ENCODE measurements around the gene ERICH4. TPM values are rescaled to one million over a fixed set of nuclear protein-coding genes. Genes with fewer than 3 reads are reported as not detected.

Gene ERICH4
- total and polyA plus RNA-seq, 2 donors (not counting 1 experiment from before 2014, with no cell fraction given): not detected

- H2AFZ ChIP-seq (ENCODE audit: insufficient read depth, low read depth, low read length, poor library complexity, severe bottlenecking): no peak overlapping the region
- ChIA-PET POLR2A (interaction anchor here (0.6 kb wide), 1 partner anchor 69 kb away, joined by 6 read pairs; no protein-coding TSS in a partner anchor), CTCF (interaction anchor here (0.5 to 2.7 kb wide), 5 partner anchors 126 to 1906 kb away, joined by 3 to 9 read pairs (median 3); partner anchors contain the start of gene CCDC97)
- H3K27ac ChIP-seq (ENCODE audit: low read length in 2 of 2): no peak overlapping the region
- Mint-ChIP-seq H3K4me3 (no peak overlapping the region), H3K4me1 (peaks cover 15% of the 10 kb centered on the region), H3K27ac (no peak overlapping the region), H3K27me3 (no peaks in the 10 kb centered on the region), H3K9me3 (ENCODE audit: insufficient read depth) (no peaks in the 10 kb centered on the region)
- H3K9ac ChIP-seq (ENCODE audit: low read length): no peak overlapping the region
- TF ChIP-seq, protein P1, sequence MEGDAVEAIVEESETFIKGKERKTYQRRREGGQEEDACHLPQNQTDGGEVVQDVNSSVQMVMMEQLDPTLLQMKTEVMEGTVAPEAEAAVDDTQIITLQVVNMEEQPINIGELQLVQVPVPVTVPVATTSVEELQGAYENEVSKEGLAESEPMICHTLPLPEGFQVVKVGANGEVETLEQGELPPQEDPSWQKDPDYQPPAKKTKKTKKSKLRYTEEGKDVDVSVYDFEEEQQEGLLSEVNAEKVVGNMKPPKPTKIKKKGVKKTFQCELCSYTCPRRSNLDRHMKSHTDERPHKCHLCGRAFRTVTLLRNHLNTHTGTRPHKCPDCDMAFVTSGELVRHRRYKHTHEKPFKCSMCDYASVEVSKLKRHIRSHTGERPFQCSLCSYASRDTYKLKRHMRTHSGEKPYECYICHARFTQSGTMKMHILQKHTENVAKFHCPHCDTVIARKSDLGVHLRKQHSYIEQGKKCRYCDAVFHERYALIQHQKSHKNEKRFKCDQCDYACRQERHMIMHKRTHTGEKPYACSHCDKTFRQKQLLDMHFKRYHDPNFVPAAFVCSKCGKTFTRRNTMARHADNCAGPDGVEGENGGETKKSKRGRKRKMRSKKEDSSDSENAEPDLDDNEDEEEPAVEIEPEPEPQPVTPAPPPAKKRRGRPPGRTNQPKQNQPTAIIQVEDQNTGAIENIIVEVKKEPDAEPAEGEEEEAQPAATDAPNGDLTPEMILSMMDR (IDR thresholded peaks at IDR 0.05): no peak
- peaks cover 0 to 40% of the 10 kb centered on the region in 2 experiments for H3K36me3 ChIP-seq (replicated peaks in 1 of 2; ENCODE audit: control extremely low read depth in 1 of 2, control insufficient read depth in 1 of 2, extremely low read depth in 1 of 2, insufficient read depth in 2 of 2, low read length in 1 of 2)
- no peak for DNase-seq
- peaks cover 8 to 14% of the 10 kb centered on the region in 2 donors for H3K4me1 ChIP-seq (ENCODE audit: control insufficient read depth in 2 of 2, insufficient read depth in 2 of 2, low read length in 2 of 2)
- 97% methylated on average over 19 of the region's 19 CpGs for WGBS (ENCODE audit: insufficient coverage)
- no peak overlapping the region for H3K4me3 ChIP-seq (ENCODE audit: control extremely low read depth in 1 of 5, extremely low read depth in 1 of 5, insufficient read depth in 1 of 5, low read depth in 2 of 5, low read length in 4 of 5)
- H3K79me2 ChIP-seq (ENCODE audit: control insufficient read depth, insufficient read depth, low read length): peaks cover 12% of the 10 kb centered on the region
- H3K4me2 ChIP-seq (replicated peaks; ENCODE audit: low read depth, low read length, poor library complexity, severe bottlenecking): no peak overlapping the region
- H3K9me3 ChIP-seq (ENCODE audit: control extremely low read depth in 1 of 3, control insufficient read depth in 2 of 3, insufficient read depth in 1 of 3, low read length in 2 of 3): no peaks in the 10 kb centered on the region
- no peaks in the 10 kb centered on the region for H4K20me1 ChIP-seq (ENCODE audit: control insufficient read depth, insufficient read depth, low read length, poor library complexity, severe bottlenecking)
- H3K27me3 ChIP-seq (replicated peaks in 1 of 4; ENCODE audit: control extremely low read depth in 1 of 4, control insufficient read depth in 3 of 4, insufficient read depth in 4 of 4, low read length in 3 of 4): no peaks in the 10 kb centered on the region
- intact Hi-C loops (cut with micrococcal nuclease): no loop called here
- no peak for ATAC-seq (ENCODE audit: low read depth)
Observed at GRCh38 chr19:41435936-41436673, 6.9 kb upstream of the ERICH4 start.

DNA sequence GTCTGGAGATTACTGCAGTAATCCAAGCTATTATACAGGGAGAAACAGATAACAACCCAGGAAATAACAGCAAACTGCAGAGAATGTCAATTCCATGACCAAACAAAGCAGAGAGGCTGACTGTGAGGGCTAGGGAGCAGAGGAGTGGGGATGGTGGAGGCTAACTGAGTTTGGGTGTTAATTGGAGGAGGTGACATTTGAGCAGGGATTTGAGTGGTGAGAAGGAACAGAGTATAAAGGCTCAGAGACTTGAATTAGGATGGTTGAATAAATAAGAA, 6.3 kb upstream of the ERICH4 start:
- no peak overlapping the region for H3K27ac Mint-ChIP-seq

More for the DNA sequence above, 6.3 kb upstream of the ERICH4 start:
- H3K4me2 ChIP-seq (replicated peaks; ENCODE audit: low read depth, low read length, poor library complexity, severe bottlenecking): no peak overlapping the region
- peaks cover 0 to 35% of the 10 kb centered on the region in 2 experiments for H3K36me3 ChIP-seq (replicated peaks in 1 of 2; ENCODE audit: control extremely low read depth in 1 of 2, control insufficient read depth in 1 of 2, extremely low read depth in 1 of 2, insufficient read depth in 2 of 2, low read length in 1 of 2)
- H2AFZ ChIP-seq (ENCODE audit: insufficient read depth, low read depth, low read length, poor library complexity, severe bottlenecking): no peak overlapping the region
- no peaks in the 10 kb centered on the region for H3K9me3 ChIP-seq (ENCODE audit: control extremely low read depth in 1 of 3, control insufficient read depth in 2 of 3, insufficient read depth in 1 of 3, low read length in 2 of 3)
- intact Hi-C loops (cut with micrococcal nuclease): no loop called here
- no peak overlapping the region for H3K27ac ChIP-seq (ENCODE audit: low read length in 2 of 2)
- CTCF ChIA-PET: interaction anchor here (0.5 to 2.7 kb wide), 6 partner anchors 118 to 1906 kb away, joined by 3 to 9 read pairs (median 4); partner anchors contain the start of gene CCDC97
- no peaks in the 10 kb centered on the region for H3K27me3 ChIP-seq (replicated peaks in 1 of 4; ENCODE audit: control extremely low read depth in 1 of 4, control insufficient read depth in 3 of 4, insufficient read depth in 4 of 4, low read length in 3 of 4)
- DNase-seq (no peak), ATAC-seq (ENCODE audit: low read depth) (no peak)
- H4K20me1 ChIP-seq (ENCODE audit: control insufficient read depth, insufficient read depth, low read length, poor library complexity, severe bottlenecking): no peaks in the 10 kb centered on the region
- H3K4me1 ChIP-seq (ENCODE audit: control insufficient read depth in 2 of 2, insufficient read depth in 2 of 2, low read length in 2 of 2): peaks cover 8 to 14% of the 10 kb centered on the region in 2 donors
- H3K4me1 Mint-ChIP-seq: peaks cover 15% of the 10 kb centered on the region
- TF ChIP-seq, protein P1 (IDR thresholded peaks at IDR 0.05): no peak
- no peak for TF ChIP-seq EZH2 (IDR thresholded peaks at IDR 0.05; ENCODE audit: borderline replicate concordance, insufficient read depth, low read depth, low read length, poor library complexity, severe bottlenecking)
- H3K4me3 ChIP-seq (ENCODE audit: control extremely low read depth in 1 of 5, extremely low read depth in 1 of 5, insufficient read depth in 1 of 5, low read depth in 2 of 5, low read length in 4 of 5): no peak overlapping the region
- H3K9me3 Mint-ChIP-seq (ENCODE audit: insufficient read depth): no peaks in the 10 kb centered on the region
- POLR2A ChIA-PET: no interaction called here
- H3K27me3 Mint-ChIP-seq: no peaks in the 10 kb centered on the region
- peaks cover 12% of the 10 kb centered on the region for H3K79me2 ChIP-seq (ENCODE audit: control insufficient read depth, insufficient read depth, low read length)
- no peak overlapping the region for H3K9ac ChIP-seq (ENCODE audit: low read length)
- no peak overlapping the region for H3K4me3 Mint-ChIP-seq

Measured in B cell (primary cell).